ENCODE measurements around the gene ITLN2. TPM values are rescaled to one million over a fixed set of nuclear protein-coding genes. Genes with fewer than 3 reads are reported as not detected.

Gene ITLN2
- total RNA-seq, result not detected in 2 replicates

GRCh38 chr1:160954158-160955104, at the start of gene ITLN2:
TSS of gene ITLN2 (minus strand) at chr1:160954809. CDS start at chr1:160954741, 68 bp downstream.

Other genes starting within 250 kb of the ITLN2 start
- gene CD48, start 243.0 kb downstream of the ITLN2 start, total RNA-seq, result not detected in 2 replicates
- gene SLAMF7, start 215.6 kb downstream of the ITLN2 start, total RNA-seq, result not detected in 2 replicates
- not detected in 2 replicates for gene LY9, start 158.6 kb downstream of the ITLN2 start, total RNA-seq
- gene CD244, start 91.9 kb downstream of the ITLN2 start, total RNA-seq, result not detected in 2 replicates
- not detected in 2 replicates for gene ITLN1, start 69.6 kb downstream of the ITLN2 start, total RNA-seq
- 21.2 and 23.2 TPM in 2 replicates for gene F11R, start 66.3 kb upstream of the ITLN2 start, total RNA-seq
- 10.7 and 17.8 TPM in 2 replicates for gene TSTD1, start 84.2 kb upstream of the ITLN2 start, total RNA-seq
- gene USF1, start 91.2 kb upstream of the ITLN2 start, total RNA-seq, result 49.4 and 76.0 TPM in 2 replicates
- gene ARHGAP30, start 115.1 kb upstream of the ITLN2 start, total RNA-seq, result 0.05 TPM in 1 of 2 replicates, not detected in the other
- 0.30 and 1.8 TPM in 2 replicates for gene NECTIN4, start 134.7 kb upstream of the ITLN2 start, total RNA-seq
- gene KLHDC9, start 143.6 kb upstream of the ITLN2 start, total RNA-seq, result 1.2 and 1.5 TPM in 2 replicates
- 45.1 and 49.0 TPM in 2 replicates for gene PFDN2, start 163.2 kb upstream of the ITLN2 start, total RNA-seq
- gene NIT1, start 163.3 kb upstream of the ITLN2 start, total RNA-seq, result 19.1 and 21.1 TPM in 2 replicates
- 18.1 and 29.1 TPM in 2 replicates for gene DEDD, start 177.9 kb upstream of the ITLN2 start, total RNA-seq
- gene UFC1, start 199.2 kb upstream of the ITLN2 start, total RNA-seq, result 81.8 and 134 TPM in 2 replicates
- 7.7 and 11.0 TPM in 2 replicates for gene USP21, start 204.7 kb upstream of the ITLN2 start, total RNA-seq
- 9.2 and 9.7 TPM in 2 replicates for gene PPOX, start 211.6 kb upstream of the ITLN2 start, total RNA-seq
- 36.8 and 40.1 TPM in 2 replicates for gene B4GALT3, start 222.7 kb upstream of the ITLN2 start, total RNA-seq
- 14.3 and 20.3 TPM in 2 replicates for gene ADAMTS4, start 244.2 kb upstream of the ITLN2 start, total RNA-seq
- 145 and 146 TPM in 2 replicates for gene NDUFS2, start 247.6 kb upstream of the ITLN2 start, total RNA-seq

Data from smooth muscle cell of the umbilical artery (primary cell).